Activated CD4-positive, CD25-positive, alpha-beta regulatory T cell treated with anti-CD3 and anti-CD28 coated beads, Interleukin-2, amount 50 U/mL, for 16 hours (primary cell): Measurements from ENCODE around the gene SIPA1L2.
A peak's percentile ranks its signal among the peaks of the same experiment; 100 is the strongest.

Experiments used
- DNase-seq: peaks from one replicate; pipeline ENCODE4 v3.0.0-alpha.2; 2020; ENCODE audit warnings: low read depth, low spot score

Gene SIPA1L2, protein sequence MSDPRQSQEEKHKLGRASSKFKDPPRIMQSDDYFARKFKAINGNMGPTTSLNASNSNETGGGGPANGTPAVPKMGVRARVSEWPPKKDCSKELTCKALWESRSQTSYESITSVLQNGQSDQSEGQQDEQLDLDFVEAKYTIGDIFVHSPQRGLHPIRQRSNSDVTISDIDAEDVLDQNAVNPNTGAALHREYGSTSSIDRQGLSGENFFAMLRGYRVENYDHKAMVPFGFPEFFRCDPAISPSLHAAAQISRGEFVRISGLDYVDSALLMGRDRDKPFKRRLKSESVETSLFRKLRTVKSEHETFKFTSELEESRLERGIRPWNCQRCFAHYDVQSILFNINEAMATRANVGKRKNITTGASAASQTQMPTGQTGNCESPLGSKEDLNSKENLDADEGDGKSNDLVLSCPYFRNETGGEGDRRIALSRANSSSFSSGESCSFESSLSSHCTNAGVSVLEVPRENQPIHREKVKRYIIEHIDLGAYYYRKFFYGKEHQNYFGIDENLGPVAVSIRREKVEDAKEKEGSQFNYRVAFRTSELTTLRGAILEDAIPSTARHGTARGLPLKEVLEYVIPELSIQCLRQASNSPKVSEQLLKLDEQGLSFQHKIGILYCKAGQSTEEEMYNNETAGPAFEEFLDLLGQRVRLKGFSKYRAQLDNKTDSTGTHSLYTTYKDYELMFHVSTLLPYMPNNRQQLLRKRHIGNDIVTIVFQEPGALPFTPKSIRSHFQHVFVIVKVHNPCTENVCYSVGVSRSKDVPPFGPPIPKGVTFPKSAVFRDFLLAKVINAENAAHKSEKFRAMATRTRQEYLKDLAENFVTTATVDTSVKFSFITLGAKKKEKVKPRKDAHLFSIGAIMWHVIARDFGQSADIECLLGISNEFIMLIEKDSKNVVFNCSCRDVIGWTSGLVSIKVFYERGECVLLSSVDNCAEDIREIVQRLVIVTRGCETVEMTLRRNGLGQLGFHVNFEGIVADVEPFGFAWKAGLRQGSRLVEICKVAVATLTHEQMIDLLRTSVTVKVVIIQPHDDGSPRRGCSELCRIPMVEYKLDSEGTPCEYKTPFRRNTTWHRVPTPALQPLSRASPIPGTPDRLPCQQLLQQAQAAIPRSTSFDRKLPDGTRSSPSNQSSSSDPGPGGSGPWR (N-terminal part only)

GRCh38 chr1:232630047-232630893, at the start of gene SIPA1L2:
Gene SIPA1L2 (minus strand): TSS chr1:232630133. CDS start chr1:232515339, 114,794 bp downstream.
- peak; percentile 54 for DNase-seq

DNA sequence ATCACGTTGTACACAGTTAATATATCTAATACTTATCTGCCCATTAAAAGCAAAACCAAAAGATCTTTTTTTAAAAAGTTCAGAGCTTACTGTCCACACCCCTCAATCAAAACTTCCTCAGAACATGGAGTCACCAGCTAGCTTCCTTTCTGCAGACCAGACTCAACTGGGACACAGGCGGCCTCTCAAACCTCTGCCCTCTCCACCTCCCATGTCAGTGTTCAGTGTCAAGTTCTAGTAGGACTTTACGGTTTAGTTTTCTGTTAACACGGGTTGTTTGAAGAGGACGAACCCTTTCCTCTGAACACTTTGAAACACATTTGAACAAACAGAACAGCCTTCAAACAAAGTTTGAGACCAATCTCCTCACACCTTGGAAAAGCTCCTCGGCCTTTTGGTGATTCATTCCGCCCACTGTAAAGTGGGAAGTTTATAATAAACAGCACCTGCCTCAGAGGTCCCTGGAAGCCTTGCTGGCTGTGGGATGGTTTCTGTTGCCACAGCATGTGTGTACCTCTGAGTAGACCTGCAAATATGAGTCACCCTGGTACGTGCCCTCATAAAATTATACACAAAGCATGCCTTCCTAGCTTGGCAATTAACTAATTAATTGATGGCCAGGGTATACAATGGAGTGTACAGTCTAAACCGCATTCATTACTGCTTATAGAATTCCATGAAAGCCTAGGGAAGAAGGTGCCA, 48.4 kb upstream of the SIPA1L2 start:
- no peak for DNase-seq

- no peak for DNase-seq
Measured at GRCh38 chr1:232676307-232676706, 46.4 kb upstream of the SIPA1L2 start.

- no peak for DNase-seq
Measured at GRCh38 chr1:232675898-232676297, 46.0 kb upstream of the SIPA1L2 start.

- DNase-seq: no peak
Measured at GRCh38 chr1:232675260-232675659, 45.3 kb upstream of the SIPA1L2 start.

DNA sequence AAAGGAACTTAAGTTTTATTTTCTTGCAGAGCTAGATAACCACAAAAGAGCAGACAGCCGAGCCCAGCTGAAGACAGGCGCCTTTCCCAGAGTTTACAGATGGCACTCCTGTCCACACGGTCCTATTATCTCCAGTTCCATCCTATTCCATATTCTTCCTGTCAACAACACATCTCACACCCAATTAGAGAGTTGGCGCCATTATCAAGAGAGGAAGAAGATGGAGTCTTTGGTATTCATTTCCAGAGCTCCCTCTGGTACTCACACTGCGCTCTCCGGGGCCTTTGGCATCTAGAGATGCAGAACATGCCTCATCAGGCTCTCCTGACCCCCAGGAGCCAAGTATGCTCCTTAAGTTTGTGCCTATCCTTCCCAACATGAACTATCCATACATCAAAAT, 43.3 kb upstream of the SIPA1L2 start:
- no peak for DNase-seq

GRCh38 chr1:232669981-232670747, 40.2 kb upstream of the SIPA1L2 start:
- DNase-seq: no peak

GRCh38 chr1:232667778-232668165, 37.8 kb upstream of the SIPA1L2 start:
- no peak for DNase-seq

DNA sequence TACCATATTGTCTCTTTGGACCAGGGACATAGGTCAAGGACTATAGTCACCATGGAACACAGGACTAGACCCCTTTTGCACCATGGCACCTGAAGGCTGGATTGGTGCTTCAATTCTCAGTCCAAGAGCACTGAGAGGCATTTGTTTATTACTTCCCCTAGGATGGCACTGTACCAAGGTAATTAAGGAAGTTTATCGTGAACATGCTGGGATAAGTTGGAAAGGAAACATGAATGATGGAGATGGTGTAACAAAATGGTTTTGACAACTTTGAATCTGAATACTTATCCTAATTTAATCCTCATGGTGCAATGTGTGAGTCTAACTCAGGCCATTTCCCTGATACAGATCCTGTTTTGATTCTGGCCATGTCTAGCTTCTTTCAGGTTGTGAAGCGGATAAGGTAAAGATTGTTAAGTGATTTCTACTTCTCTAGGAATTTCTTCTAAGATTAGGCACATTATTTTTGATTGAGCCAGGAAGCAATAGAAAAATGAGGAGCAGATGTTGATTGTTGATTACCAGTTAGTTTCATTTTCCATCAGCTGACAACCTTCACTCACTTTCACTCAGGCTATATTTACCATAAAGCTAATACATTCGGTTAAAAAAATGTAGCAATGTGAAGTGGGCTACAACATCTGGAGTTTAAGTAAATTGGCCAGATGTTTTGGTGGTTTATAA, 37.3 kb upstream of the SIPA1L2 start:
- DNase-seq: no peak

GRCh38 chr1:232664844-232665777, 35.2 kb upstream of the SIPA1L2 start:
- no peak for DNase-seq

DNA sequence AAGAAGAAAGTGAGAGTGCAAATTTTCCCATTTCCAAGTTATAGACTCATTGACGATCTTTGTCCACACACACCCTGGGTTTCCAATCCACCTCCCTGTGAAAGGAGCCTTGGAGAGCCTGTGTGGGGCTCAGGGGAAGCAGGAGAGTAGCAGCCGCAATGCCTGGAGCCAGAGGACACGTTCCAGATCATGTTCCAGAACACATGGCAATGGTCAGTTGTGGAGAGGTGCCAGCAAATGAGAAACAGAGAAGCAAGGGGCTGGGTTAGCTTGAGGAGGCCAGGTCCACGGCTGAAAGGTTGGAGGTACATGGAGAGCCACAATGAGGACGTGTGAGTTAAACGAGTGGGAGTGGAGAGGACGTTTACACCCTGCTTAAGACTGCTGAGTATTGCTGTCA, 33.0 kb upstream of the SIPA1L2 start:
- DNase-seq: no peak

GRCh38 chr1:232658386-232658785, 28.5 kb upstream of the SIPA1L2 start:
- DNase-seq: no peak

DNA sequence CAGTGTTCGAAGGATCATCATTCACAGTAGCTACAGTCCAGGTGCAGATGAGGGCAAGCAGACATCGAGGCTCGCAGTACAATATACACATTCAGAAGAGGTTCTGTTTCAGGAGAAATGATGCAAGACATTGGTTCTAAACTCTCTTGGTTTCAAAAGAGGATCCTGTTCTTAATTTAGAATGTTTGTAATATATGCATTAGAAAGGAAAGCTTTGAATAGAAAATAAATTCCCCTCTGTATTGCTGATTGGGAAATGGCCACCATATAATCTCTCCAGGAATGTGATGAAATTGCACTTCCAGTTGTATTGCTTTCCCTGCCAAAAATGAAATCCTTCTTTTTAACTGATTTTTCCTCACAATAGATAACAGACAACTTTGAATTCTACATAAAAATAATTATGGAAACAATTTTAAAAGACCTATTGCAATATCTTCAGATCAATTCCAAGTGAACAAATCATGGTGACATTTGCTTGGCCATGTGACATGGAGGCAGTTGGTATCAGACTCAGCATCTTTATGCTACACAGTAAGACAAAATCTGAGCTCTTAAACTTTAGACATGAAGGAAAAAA, 27.6 kb upstream of the SIPA1L2 start:
- no peak for DNase-seq

DNA sequence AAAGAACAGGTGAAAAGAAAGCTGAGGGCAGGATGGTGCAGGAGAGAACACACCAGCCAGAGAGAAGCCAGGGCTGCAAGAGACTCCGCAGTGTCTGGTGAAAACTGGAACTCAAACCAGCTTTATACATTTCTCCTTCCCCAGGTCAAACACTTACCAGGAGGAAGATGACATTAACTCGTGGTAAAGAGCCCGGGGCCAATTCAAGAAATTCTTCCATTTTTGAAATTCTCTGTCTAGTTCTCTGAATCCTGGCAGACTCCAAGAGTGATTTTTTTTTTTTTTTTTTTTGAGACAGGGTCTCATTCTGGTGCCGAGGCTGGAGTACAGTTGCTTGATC, 25.8 kb upstream of the SIPA1L2 start:
- no peak for DNase-seq

- DNase-seq: no peak
Measured at GRCh38 chr1:232655028-232655745, 25.3 kb upstream of the SIPA1L2 start.

DNA sequence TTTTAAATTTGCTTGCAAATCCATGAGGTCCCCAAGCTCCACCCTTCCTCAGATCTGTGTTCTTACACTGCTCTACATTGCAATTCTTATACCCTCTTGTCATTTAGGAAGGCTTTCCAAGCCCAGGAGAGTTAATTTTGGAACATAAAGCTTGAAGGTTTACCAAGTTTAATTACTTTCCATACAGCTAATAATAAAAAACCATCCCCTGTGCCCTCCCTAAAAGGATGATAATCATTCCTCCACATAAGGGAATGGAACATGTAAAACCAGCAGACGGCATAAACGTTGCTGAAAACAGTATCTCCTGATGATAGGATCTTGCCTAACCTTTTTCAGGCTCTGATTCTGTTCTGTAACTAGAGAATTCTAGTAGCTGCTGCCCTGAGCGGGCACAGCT, 23.9 kb upstream of the SIPA1L2 start:
- DNase-seq: no peak

- no peak for DNase-seq
Measured at GRCh38 chr1:232650845-232651244, 20.9 kb upstream of the SIPA1L2 start.
